HK-2 (cell line): ENCODE data around the gene UAP1L1.
A peak's percentile ranks its signal among the peaks of the same experiment; 100 is the strongest.
"Not testable (repeated sequence)": the region's sequence is repeated elsewhere in the genome, so short reads cannot be mapped to it uniquely, and the experiment has no call there.

Experiments
- DNase-seq: peaks from one replicate; pipeline ENCODE4 v3.0.0-alpha.2; 2018; ENCODE audit not compliant: unreplicated experiment

The UAP1L1 gene

DNA sequence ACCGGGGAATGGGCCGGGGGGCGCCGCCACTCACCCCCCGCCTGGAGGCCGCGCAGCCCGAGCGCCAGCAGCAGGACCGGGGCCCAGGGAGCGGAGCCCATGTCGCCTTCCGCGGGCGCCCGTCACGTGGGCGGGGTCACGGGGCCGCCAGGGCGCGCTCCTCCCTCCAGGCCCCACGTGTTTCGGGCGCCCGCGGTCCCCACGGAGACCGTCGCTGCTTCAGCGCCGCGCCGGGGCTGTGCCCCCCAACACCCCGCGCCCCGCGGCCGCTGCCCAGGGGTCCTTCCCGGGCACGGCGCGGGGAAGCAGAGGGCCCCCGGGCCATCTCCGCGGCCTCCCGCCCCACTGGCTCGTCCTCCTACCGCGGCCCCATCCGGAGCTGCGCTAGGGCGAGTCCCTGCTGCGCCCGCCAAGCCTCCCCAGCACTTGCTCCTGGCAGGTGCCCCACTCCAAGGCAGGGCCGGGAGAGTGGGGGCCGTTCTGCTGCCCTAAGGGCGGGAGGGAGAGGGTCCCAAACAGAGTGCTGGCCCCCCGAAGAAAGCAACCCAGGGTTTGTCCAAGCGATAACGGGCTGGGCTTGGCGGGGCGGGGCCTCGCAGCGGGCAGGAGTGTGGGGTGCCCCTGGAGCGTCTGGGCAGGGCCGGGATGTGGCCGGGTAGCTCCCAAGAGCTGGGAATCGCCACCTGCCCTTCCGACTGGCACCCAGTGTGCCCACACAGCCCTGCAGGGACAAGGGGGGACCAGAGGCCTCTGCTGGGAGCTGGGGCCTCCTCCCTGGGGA, 37.5 kb downstream of the UAP1L1 start, which contains the start of gene DPP7:
DPP7 (minus strand) TSS at position 121 of the 781 bp plus-strand sequence; CDS start at position 101, 20 bp downstream.
- peak; percentile 68 for DNase-seq

DNA sequence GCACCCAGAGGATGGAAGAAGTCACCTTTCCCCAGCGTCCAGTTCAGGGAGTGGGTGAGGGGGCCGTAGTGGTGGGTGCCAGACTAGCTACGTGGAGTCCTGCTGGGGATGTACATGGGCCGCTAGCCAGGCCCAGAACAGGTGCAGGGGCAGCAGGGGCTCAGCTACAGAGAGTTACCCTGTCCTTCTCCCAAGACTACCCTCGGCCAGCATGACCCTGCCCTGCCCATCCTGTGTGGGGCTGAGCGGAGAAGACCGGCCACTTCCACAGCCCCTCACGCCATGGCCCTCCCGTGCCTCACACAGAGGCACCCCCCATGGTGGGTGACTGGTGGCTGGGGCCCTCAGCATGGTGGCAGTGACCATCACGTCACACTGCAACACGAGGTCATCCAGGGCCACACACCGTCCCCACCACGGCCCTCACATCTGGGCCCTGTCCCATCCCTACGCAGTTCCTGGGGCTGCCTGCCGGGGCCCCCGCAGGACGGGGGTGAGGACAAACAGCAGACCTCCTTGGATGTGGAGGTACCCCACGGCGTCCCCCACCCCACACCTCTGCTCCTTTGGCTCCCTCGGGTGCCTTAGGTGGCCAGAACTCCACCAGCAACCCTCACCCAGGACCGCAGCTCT, 38.2 kb downstream of the UAP1L1 start:
- DNase-seq: no peak

DNA sequence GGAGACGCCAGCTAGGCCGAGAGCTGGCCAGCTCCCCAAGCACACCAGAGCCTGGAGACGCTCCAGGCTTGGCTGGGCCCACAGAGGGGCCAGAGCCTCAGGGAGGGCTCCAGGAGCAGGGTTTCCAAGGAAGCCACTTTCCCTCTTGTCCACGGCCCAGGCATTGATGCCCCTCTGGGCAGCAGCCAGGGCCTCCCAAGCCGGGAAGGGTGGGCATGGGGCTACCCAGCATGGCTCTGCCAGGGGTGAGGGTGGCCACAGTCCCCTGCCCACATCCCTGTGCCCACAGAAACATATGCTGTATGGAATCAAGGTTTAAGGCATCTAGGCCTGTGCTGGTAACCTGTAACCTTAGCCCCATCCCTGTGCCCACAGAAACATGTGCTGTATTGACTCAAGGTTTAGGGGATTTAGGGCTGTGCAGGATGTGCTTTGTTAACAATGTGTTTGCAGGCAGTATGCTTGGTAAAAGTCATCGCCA, 38.8 kb downstream of the UAP1L1 start:
- no peak for DNase-seq

DNA sequence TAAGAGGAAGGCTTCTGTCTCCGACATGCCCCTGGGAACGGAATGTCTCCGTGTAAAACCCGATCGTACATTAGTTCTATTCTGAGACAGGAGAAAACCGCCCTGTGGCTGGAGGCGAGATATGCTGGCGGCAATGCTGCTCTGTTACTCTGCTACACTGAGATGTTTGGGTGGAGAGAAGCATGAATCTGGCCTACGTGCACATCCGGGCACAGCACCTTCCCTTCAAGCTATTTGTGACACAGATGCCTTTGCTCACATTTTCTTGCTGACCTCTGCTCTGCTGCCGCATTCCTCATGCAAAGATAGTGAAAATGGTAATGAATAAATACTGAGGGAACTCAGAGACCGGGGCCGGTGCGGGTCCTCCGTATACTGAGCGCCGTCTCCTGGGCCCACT, 39.4 kb downstream of the UAP1L1 start:
- no peak for DNase-seq

DNA sequence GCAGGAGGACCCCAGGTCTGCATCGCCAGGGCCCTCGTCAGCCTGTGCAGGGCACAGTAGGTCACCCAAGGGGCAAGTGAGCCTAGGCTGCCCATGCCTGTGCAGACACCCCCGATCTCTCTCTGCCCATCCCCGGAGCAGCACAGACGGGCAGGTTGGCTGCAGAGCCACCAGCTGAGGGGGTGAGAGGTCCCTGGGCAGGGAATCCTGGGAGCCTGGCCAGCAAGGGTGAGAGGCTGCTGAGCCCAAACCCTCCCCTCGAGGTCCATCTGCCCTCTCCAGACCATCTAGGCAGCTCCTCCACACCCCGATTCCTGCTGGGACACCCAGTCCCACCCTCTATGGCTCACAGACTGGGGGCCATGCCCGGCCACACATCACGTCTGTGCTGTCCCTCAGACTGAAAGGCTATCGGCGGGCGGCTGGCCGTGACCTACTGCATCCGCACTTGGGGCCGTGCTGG, 40.0 kb downstream of the UAP1L1 start:
- DNase-seq: no peak

DNA sequence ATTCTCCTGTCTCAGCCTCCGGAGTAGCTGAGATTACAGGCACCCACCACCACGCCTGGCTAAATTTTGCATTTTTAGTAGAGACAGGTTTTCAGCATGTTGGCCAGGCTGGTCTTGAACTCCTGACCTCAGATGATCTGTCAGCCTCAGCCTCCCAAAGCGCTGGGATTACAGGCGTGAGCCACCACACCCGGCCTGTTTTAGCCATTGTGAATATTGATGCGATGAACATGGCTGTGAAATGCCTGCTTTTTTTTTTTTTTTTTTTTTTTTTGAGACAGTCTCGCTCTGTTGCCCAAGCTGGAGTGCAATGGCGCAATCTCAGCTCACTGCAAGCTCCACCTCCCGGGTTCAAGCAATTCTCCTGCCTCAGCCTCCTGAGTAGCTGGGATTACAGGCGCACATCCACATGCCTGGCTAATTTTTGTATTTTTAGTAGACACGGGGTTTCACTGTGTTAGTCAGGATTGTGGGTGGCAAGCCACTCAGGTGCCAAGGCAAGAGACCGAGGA, 40.8 kb downstream of the UAP1L1 start:
- not testable (repeated sequence) for DNase-seq

DNA sequence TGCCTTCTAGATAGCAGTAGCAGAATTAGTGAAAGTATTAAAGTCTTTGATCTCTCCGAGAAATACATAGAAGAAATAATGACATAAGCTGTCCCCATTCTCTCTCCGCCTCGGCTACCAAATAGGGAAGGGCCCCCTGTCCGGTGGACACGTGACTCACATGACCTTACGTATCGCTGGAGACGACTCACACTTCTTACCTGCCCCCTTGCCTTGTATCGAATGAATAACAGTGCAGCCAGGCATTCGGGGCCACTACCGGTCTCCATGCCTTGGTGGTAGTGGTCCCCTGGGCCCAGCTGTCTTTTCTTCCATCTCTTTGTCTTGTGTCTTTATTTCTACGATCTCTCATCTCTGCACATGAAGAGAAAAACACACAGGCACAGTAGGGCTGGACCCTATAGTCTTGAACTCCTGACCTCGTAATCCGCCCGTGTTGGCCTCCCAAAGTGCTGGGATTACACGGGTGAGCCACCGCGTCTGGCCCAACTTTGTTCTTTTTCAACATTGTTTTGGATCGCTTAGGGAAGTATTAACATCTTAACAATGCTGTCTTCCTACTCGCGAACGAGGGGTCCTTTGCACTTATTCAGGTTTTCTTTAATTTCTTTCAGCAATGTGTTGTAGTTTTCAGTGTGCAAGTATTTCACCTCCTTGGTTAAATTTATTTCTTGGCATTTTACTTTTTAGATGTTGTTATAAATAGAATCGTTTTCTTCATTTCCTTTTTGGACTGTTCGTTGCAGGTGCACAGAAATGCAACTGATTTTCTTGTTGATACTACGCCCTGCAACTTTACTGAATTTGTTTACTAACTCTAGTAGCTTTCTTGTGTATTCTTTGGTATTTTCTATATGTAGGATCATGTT, 44.8 kb downstream of the UAP1L1 start:
- DNase-seq: not testable (repeated sequence)

DNA sequence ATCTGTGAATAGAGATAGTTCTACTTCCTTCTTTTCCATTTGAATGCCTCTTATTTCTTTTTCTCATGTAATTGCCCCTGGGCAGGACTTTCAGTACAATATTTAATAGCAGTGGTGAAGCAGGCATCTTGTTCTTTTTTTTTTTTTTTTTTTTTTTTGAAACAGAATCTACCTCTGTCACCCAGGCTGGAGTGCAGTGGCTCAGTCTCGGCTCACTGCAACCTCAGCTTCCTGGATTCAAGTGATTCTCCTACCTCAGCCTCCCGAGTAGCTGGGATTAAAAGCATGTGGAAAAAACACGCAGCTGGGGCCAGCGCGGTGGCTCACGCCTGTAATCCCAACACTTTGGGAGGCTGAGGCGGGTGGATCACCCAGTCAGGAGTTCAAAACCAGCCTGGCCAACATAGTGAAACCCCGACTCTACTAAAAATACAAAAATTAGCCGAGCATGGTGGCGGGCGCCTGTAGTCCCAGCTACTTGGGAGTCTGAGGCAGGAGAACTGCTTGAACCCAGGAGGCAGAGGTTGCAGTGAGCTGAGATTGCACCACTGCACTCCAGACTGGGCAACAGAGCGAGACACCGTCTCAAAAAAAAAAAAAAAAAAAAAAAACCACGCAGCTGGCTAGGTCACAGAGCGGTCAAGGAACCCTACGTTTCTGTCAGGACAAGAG, 45.6 kb downstream of the UAP1L1 start:
- not testable (repeated sequence) for DNase-seq

DNA sequence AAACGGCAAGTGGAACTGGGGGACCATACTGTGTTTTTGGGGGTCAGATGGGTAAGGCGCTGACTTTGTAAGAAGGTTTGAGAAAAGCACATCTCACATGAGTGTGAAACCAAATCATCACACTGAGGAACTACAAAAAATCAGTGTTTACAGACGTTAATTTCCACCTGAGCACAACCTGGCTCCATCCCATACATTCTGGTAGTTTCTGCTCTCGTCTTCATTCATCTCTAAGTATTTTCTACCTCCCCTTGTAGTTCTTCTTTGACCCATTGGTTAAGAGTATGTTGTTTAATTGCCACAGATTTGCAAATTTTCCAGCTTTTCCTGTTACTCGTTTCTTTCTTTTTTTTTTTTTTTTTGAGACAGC, 46.1 kb downstream of the UAP1L1 start:
- no peak for DNase-seq

DNA sequence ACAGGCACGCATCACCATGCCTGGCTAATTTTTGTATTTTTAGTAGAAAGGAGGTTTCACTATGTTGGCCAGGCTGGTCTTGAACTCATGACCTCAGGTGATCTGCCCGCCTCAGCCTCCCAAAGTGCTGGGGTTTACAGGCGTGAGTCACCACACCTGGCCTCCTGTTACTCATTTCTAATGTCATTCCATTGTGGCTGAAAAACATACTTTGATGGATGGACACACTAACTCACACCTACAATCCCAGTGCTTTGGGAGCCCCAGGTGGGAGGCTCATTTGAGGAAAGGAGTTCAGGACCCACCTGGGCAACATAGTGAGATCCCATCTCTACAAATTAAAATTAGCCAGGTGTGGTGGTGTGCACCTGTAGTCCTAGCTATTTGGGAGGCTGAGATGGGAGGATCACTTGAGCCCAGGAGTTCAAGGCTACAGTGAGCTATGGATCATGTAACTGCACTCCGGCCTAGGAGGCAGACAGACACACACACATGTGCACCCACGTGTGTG, 46.7 kb downstream of the UAP1L1 start:
- DNase-seq: not testable (repeated sequence)

DNA sequence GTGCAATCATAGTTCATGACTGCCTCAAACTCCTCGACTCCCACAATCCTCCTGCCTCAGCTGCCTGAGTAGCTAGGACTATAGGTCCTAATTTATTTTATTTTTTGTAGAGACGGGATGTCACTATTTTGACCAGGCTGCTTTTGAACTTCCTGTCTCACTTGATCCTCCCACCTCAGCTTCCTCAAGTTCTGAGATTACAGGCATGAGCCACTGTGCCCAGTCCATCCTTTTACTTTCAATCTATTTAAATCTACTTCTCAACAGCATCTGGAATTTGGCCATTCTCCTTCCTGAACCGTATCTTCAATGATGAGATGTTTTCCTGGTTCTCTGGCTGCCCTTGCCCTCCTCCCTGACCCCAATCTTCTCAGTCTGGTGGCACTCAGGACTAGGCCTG, 49.5 kb downstream of the UAP1L1 start:
- DNase-seq: no peak

DNA sequence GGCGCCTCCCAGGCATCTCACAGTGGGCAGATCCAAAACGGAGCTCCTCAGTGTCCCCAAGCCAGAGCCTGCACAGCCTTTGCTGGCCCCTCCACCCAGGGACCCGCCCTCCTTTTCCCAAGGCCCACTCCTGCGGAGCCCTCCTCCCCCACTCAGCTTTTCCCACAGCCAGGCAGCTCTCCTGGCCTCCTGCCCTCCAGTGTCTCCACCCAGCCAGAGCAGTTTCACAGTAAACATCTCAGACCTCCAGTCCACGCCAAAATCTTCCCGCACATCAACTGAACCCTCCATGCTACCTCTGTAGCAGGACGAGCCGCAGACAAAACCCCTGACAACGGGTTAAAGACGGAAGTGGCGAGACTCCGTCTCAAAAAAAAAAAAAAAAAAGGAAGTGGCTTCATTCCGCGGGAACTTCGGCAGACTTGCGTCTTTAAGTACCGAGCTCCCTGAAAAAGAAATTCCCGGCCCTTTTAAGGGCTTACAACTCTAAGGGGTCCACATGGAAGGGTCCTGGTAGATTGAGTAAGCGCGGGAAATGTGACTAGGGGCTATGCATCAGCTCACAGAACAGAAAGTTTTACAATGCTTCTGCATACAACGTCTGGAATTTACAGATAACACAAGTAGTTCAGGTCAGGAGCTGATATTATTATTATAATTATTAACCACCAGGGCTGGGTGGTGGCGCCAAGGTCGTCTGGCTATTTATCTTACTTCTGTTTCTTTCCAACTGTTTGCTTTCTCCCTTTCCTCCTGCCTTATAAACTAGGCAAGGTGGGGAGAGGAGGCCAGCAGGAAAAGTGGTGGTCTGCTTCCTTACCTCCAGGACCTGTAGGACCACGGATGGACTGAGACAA, 50.2 kb downstream of the UAP1L1 start:
- DNase-seq: no peak

DNA sequence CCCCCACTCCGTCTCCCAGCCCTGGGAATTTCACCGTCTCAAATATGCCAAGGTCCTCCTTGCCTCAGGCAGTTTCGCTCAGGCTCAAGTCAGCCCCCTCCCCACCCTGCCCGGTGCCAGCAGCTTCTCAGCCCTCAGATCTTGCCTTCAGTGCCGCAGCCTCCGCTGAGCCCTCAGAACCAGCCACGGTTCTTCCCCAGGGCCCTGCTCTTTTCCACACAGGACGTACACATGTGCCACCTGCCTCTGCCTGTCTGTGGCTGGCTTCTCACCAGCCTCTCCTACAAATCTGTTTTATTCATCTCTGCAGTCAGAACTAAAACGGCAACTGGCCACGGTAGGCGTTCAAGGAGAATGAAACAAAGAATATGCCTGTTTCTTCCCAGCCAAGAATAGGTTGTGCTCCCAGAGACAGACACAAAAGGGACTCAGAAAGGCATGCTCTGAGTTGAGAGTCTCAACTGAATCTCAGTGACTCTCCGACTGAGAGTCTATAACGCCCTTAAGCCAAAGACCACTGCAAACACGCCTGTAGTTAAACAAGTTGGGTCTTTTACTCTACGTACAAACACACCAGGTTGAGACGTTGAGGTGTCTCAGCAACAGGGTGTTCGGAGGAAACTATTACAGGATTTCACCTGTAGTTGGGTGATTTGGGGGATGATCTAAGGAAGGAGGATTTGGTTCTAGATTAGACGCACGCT, 51.0 kb downstream of the UAP1L1 start:
- no peak for DNase-seq

DNA sequence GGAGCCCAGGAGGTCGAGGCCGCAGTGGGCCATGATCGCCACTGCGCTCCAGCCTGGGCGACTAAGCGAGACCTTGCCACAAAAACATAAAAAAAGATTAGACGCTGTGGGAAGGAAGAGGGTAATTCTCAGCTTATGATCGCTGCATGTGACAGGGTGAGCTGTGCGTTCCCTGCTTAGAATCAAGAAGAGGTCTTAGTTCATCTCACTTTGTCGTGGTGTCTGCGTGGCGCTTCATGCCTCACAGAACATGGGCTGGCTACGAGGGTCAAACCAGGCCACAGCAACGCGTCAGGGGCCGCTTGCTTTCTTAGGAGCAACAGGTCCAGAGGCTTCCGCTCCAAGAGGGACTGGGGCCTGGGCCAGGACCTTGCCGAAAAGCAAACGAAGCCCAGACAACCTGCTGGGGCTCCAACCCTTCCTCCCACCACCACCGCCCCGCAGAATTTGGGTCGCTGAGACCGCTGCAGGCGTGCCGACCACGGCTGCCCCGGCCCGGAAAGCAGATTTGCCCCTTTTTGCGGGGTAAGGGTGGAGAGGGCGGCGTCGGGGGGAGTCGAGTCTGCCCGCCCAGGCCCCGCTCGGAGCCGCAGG, 51.6 kb downstream of the UAP1L1 start:
- DNase-seq: no peak

DNA sequence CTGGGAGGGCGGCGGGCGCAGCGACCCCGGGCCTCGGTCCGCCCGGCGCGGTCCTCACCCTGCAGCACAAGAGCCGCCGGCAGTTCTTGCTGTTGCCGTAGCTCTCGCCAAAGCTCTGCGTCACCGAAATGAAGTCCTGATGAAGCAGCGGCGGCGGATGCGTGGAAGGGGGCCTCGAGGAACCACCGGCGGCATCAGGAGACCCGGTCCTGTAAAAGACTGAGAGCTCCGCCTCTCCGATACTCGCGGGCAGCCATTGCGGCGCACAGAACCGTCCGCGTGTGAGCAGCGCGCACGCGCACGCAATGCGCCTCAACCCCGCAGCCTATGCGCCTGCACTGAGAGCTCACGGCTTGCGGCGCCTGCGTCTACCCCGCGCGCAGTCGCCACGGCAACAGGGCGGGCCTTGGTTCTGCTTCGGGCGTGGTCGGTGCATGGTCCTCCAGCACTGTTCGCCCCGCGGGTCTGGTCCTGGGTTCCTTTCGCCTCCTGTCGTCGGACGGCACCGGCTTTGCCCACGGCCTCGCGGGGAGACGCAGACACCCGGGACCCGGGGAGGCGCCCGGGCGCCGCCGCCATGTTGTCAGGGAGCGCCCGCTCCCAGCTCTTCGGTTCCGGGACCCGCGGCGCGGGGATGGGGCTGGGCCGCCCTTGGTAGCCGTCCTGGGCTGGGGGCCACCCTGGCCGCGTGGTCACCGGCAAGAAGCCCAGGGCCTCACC, 52.3 kb downstream of the UAP1L1 start:
- peak; percentile 94 for DNase-seq

DNA sequence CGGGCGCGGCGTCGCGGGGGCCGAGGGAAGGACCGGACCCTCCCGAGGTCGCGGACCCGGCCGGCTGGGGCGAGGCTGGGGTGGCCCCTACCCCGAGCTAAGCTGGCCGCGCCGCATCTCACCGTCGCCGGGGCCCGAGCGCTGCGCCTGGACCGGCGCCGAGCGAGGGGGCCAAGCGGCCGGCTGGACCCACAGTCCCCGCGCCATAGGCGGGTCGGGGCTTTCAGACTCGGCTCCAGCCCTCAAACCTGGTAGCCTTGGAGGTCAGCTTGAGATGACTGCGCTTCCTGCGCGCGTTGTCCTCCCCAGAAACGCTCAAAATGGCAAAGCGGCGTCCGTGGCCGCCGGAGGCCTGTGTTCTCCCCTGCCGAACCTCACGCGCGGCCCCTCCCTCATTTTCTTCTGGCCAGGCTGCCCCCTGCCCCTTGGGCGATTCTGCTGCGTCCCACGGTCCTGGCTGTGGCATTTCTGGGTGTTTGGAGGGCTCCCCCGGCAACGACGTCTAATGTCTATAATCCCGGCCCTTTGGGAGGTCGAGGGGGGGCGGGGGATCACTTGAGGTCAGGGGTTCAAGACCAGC, 52.9 kb downstream of the UAP1L1 start:
- peak; percentile 47 for DNase-seq
